HG02943 (cell line): ENCODE measurements around the gene SEC31A.

Source experiments
- ATAC-seq: cut with Tn5 transposase; IDR thresholded peaks from one replicate; pipeline ENCODE4 v1.9.1; 2021; ENCODE audit warnings: mild to moderate bottlenecking, low read depth, moderate library complexity; ENCODE audit not compliant: unreplicated experiment

SEC31A gene

DNA sequence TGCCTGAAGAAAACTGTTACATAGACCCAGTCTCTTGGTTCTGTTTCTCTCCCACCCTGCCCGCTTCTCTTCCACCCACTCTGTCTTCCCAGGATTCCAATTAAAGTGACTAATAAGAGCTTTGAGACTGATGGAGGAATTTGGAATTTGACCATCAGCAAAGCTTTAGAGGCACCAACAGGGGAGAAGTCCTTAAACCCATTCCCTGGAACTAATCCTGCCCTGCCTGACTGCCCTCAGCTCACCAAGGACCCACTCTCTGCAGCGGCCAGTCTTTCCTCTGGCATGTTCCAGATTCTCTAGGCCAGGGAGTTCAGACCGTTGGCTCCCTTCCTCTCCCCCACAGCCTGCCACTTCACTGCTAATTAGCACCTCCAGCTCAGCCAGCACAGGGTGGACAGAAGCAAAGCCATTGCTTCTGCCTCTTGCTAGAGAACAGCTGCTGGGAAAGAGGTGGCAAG lies 116.2 kb downstream of the SEC31A start:
- no peak for ATAC-seq

- ATAC-seq = no peak
These were observed 117.9 kb downstream of the SEC31A start for GRCh38 chr4:82773057-82773456.

DNA sequence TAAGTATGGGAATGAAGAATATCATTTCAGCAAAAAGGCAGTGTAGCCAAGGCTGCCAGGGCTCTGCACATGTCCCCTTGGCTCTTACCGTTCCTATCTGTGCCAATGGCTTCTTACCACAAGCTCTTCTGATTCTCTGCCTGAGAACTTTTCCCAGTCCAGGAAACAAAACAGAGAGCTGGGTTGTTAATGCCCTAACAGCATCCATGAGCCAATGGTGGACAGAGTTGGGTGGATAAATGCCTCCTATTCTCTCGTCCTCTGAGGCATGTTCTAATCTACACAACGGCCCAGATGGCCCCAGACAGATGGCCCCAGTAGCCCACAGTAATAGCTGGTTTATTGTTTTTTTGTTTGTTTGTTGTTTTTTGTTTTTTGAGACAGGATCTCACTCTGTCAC lies 120.3 kb downstream of the SEC31A start:
- ATAC-seq = no peak
